Measurements from ENCODE around the gene METTL21A. TPM values are rescaled to one million over a fixed set of nuclear protein-coding genes. Genes with fewer than 3 reads are reported as not detected.

The METTL21A gene
- total and polyA plus RNA-seq, 2 donors from 2014 or later: 10.7 to 17.4 TPM

DNA sequence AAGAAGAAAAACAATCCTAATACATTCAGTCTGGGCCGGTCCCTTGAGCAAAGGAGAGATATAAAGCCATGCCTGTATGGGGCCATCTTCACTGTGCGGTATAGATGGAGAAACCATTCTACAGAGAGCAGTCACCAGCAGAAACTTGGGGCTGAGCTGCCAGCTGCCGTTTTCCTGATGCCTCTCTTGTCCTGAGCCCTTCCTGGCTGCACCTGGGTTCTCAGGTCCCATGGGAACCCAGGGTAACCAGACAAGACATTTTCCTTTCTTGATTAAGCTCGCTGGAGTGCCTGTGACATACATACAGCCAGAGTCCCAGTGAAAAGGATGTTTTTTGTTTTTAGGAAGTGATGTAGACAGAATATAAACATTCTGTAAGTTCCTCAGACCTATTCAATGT, 5.3 kb upstream of the METTL21A start:
- FAIRE-seq: no peak
- H3K36me3 ChIP-seq (ENCODE audit: control insufficient read depth in 2 of 3, insufficient read depth in 3 of 3, low read length in 3 of 3): no peaks in the 10 kb centered on the region
- intact Hi-C loops (cut with DNase I): no loop called here

GRCh38 chr2:207629553-207629952, 4.4 kb upstream of the METTL21A start:
- Histone ChIP-seq H3K9me3 (ENCODE audit: control insufficient read depth in 2 of 3, insufficient read depth in 1 of 3, low read length in 3 of 3) (no peaks in the 10 kb centered on the region), H3K9ac (ENCODE audit: low read length in 3 of 3) (no peak overlapping the region), H3K36me3 (ENCODE audit: control insufficient read depth in 2 of 3, insufficient read depth in 3 of 3, low read length in 3 of 3) (no peaks in the 10 kb centered on the region), H3K4me1 (ENCODE audit: control insufficient read depth in 2 of 3, insufficient read depth in 2 of 3, low read depth in 1 of 3, low read length in 3 of 3) (peaks cover 0 to 4% (median 2%) of the 10 kb centered on the region in 3 donors), H3K27me3 (ENCODE audit: control insufficient read depth, insufficient read depth, low read length) (no peaks in the 10 kb centered on the region), H3K27ac (ENCODE audit: low read depth in 2 of 2, low read length in 2 of 2) (no peak overlapping the region), H3K4me3 (ENCODE audit: low read length in 3 of 3) (no peak overlapping the region)
- intact Hi-C loops (cut with DNase I): no loop called here
- no peak for FAIRE-seq
- TF ChIP-seq, protein P1, sequence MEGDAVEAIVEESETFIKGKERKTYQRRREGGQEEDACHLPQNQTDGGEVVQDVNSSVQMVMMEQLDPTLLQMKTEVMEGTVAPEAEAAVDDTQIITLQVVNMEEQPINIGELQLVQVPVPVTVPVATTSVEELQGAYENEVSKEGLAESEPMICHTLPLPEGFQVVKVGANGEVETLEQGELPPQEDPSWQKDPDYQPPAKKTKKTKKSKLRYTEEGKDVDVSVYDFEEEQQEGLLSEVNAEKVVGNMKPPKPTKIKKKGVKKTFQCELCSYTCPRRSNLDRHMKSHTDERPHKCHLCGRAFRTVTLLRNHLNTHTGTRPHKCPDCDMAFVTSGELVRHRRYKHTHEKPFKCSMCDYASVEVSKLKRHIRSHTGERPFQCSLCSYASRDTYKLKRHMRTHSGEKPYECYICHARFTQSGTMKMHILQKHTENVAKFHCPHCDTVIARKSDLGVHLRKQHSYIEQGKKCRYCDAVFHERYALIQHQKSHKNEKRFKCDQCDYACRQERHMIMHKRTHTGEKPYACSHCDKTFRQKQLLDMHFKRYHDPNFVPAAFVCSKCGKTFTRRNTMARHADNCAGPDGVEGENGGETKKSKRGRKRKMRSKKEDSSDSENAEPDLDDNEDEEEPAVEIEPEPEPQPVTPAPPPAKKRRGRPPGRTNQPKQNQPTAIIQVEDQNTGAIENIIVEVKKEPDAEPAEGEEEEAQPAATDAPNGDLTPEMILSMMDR (IDR thresholded peaks at IDR 0.05; ENCODE audit: borderline replicate concordance, extremely low read depth, insufficient read depth): no peak
- no peak for DNase-seq

More for the DNA sequence above, 5.3 kb upstream of the METTL21A start:
- Histone ChIP-seq H3K27me3 (ENCODE audit: control insufficient read depth, insufficient read depth, low read length) (no peaks in the 10 kb centered on the region), H3K27ac (ENCODE audit: low read depth in 2 of 2, low read length in 2 of 2) (no peak overlapping the region), H3K9me3 (ENCODE audit: control insufficient read depth in 2 of 3, insufficient read depth in 1 of 3, low read length in 3 of 3) (no peaks in the 10 kb centered on the region), H3K9ac (ENCODE audit: low read length in 3 of 3) (no peak overlapping the region), H3K4me1 (ENCODE audit: control insufficient read depth in 2 of 3, insufficient read depth in 2 of 3, low read depth in 1 of 3, low read length in 3 of 3) (peaks cover 0 to 4% (median 2%) of the 10 kb centered on the region in 3 donors), H3K4me3 (ENCODE audit: low read length in 3 of 3) (no peak overlapping the region)
- TF ChIP-seq, protein P1 (IDR thresholded peaks at IDR 0.05; ENCODE audit: borderline replicate concordance, extremely low read depth, insufficient read depth): no peak
- DNase-seq: no peak

GRCh38 chr2:207624185-207625013, 795 bp downstream of the METTL21A start:
- Histone ChIP-seq H3K27me3 (ENCODE audit: control insufficient read depth, insufficient read depth, low read length) (no peaks in the 10 kb centered on the region), H3K27ac (ENCODE audit: low read depth in 2 of 2, low read length in 2 of 2) (peak overlapping the region; percentile 95 to 97), H3K9me3 (ENCODE audit: control insufficient read depth in 2 of 3, insufficient read depth in 1 of 3, low read length in 3 of 3) (no peaks in the 10 kb centered on the region), H3K4me1 (ENCODE audit: control insufficient read depth in 2 of 3, insufficient read depth in 2 of 3, low read depth in 1 of 3, low read length in 3 of 3) (peaks cover 0 to 5% (median 3%) of the 10 kb centered on the region in 3 donors), H3K36me3 (ENCODE audit: control insufficient read depth in 2 of 3, insufficient read depth in 3 of 3, low read length in 3 of 3) (no peaks in the 10 kb centered on the region), H3K9ac (ENCODE audit: low read length in 3 of 3) (peak overlapping the region; percentile 69 to 85 (median 76)), H3K4me3 (ENCODE audit: low read length in 3 of 3) (peak overlapping the region; percentile 75 to 97 (median 81))
- no peak for FAIRE-seq
- intact Hi-C loops (cut with DNase I): no loop called here
- TF ChIP-seq, protein P1 (IDR thresholded peaks at IDR 0.05; ENCODE audit: borderline replicate concordance, extremely low read depth, insufficient read depth): no peak
- DNase-seq: peak; percentile 76 to 88 (median 85)
